GM18861 (cell line): Measurements from ENCODE around the gene GSS.
"Not testable (repeated sequence)": the region's sequence is repeated elsewhere in the genome, so short reads cannot be mapped to it uniquely, and the experiment has no call there.

Experiments used
- ATAC-seq: cut with Tn5 transposase; IDR thresholded peaks from one replicate; pipeline ENCODE4 v1.9.1; 2021; ENCODE audit not compliant: unreplicated experiment

Gene GSS

GRCh38 chr20:34915131-34915530, 40.5 kb downstream of the GSS start:
- no peak for ATAC-seq

- no peak for ATAC-seq
Measured at GRCh38 chr20:34907616-34908469, 47.8 kb downstream of the GSS start.

GRCh38 chr20:34904202-34904621, 51.4 kb downstream of the GSS start:
- ATAC-seq: no peak

- ATAC-seq: not testable (repeated sequence)
Measured at GRCh38 chr20:34898731-34899130, 56.9 kb downstream of the GSS start.

GRCh38 chr20:34898129-34898528, 57.5 kb downstream of the GSS start:
- ATAC-seq: not testable (repeated sequence)

- ATAC-seq: no peak
Measured at GRCh38 chr20:34896086-34896621, 59.5 kb downstream of the GSS start.

GRCh38 chr20:34895465-34895864, 60.1 kb downstream of the GSS start:
- no peak for ATAC-seq

- no peak for ATAC-seq
Measured at GRCh38 chr20:34894723-34895122, 60.9 kb downstream of the GSS start.

GRCh38 chr20:34892671-34893070, 62.9 kb downstream of the GSS start:
- no peak for ATAC-seq

- no peak for ATAC-seq
Measured at GRCh38 chr20:34891166-34892062, 64.2 kb downstream of the GSS start.

- ATAC-seq: no peak
Measured at GRCh38 chr20:34888468-34888867, 67.1 kb downstream of the GSS start.

GRCh38 chr20:34887023-34887422, 68.6 kb downstream of the GSS start:
- no peak for ATAC-seq

GRCh38 chr20:34886122-34886521, 69.5 kb downstream of the GSS start:
- ATAC-seq: no peak

GRCh38 chr20:34884260-34884659, 71.3 kb downstream of the GSS start:
- no peak for ATAC-seq

- no peak for ATAC-seq
Measured at GRCh38 chr20:34883809-34884208, 71.8 kb downstream of the GSS start.

- ATAC-seq: no peak
Measured at GRCh38 chr20:34883087-34883688, 72.4 kb downstream of the GSS start.

GRCh38 chr20:34881689-34882088, 73.9 kb downstream of the GSS start:
- ATAC-seq: no peak

GRCh38 chr20:34880971-34881370, 74.6 kb downstream of the GSS start:
- ATAC-seq: not testable (repeated sequence)

- ATAC-seq: no peak
Measured at GRCh38 chr20:34880215-34880850, 75.3 kb downstream of the GSS start.
